Measurements from ENCODE around the gene PLCB2.

GRCh38 chr15:40312370-40313158 is 4.8 kb upstream of the PLCB2 start:
- no peak for TF ChIP-seq POLR2AphosphoS5 (IDR thresholded peaks at IDR 0.05)
- no peak for TF ChIP-seq CTCF (IDR thresholded peaks at IDR 0.05)
- TF ChIP-seq POLR2A (IDR thresholded peaks at IDR 0.05), result no peak

Measured in suprapubic skin (tissue), 4 donors.